ENCODE measurements around the gene SCAMP5. TPM values are rescaled to one million over a fixed set of nuclear protein-coding genes. Genes with fewer than 3 reads are reported as not detected.

The SCAMP5 gene
- total RNA-seq, 1 experiment from 2014 or later: 70.1 TPM

DNA sequence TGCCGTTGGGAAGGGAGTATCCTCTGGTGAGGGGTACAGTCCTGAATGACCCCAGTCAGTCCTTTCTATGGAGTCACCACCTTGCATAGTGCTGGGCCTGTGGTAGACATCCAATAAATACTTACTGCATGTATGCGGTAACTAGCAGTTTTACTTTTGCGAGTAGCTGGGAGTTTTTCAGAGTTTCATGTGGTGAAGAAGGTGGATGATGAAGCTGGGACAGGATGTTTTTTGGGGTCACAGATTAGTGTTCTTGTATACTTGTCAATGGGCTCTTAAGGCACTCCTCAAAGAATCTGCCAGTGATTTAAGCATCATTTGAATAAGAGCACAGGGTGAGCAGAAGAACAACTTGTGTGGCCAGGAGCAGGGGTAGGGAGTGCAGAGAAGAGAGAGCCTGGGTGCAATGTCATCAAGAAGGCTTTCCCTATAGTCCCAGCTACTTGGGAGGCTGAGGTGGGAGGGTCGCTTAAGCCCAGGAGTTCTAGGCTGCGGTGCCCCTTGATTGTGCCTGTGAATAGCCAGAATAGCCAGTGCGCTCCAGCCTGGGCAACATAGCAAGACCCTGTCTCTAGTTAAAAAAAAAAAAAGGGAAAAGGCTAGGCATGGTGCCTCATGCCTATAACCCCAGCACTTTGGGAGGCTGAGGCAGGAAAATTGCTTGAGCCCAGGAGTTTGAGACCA lies 50.1 kb downstream of the SCAMP5 start (continued):
- TF ChIP-seq, protein P1, sequence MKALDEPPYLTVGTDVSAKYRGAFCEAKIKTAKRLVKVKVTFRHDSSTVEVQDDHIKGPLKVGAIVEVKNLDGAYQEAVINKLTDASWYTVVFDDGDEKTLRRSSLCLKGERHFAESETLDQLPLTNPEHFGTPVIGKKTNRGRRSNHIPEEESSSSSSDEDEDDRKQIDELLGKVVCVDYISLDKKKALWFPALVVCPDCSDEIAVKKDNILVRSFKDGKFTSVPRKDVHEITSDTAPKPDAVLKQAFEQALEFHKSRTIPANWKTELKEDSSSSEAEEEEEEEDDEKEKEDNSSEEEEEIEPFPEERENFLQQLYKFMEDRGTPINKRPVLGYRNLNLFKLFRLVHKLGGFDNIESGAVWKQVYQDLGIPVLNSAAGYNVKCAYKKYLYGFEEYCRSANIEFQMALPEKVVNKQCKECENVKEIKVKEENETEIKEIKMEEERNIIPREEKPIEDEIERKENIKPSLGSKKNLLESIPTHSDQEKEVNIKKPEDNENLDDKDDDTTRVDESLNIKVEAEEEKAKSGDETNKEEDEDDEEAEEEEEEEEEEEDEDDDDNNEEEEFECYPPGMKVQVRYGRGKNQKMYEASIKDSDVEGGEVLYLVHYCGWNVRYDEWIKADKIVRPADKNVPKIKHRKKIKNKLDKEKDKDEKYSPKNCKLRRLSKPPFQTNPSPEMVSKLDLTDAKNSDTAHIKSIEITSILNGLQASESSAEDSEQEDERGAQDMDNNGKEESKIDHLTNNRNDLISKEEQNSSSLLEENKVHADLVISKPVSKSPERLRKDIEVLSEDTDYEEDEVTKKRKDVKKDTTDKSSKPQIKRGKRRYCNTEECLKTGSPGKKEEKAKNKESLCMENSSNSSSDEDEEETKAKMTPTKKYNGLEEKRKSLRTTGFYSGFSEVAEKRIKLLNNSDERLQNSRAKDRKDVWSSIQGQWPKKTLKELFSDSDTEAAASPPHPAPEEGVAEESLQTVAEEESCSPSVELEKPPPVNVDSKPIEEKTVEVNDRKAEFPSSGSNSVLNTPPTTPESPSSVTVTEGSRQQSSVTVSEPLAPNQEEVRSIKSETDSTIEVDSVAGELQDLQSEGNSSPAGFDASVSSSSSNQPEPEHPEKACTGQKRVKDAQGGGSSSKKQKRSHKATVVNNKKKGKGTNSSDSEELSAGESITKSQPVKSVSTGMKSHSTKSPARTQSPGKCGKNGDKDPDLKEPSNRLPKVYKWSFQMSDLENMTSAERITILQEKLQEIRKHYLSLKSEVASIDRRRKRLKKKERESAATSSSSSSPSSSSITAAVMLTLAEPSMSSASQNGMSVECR (CRISPR knock-in tag; IDR thresholded peaks at IDR 0.05; ENCODE audit: borderline replicate concordance): no peak

DNA sequence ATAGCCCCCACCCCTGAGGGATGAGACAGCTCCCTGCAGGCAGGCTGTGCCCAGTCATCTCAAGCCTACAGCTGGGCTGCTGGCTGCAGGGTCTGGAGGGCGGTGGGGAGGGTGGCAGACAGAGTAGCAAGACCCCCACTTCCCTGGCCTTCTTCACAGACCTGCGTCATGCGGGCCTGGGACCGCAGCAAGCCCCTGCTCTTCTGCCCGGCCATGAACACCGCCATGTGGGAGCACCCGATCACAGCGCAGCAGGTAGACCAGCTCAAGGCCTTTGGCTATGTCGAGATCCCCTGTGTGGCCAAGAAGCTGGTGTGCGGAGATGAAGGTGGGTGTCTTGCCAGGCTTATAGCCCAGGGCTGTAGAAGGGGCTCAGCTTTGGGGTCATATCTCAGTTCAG lies 53.0 kb downstream of the SCAMP5 start:
- Mint-ChIP-seq H3K9me3 (no peaks in the 10 kb centered on the region), H3K4me3 (no peak overlapping the region), H3K36me3 (peaks cover 16% of the 10 kb centered on the region), H3K27ac (no peak overlapping the region), H3K4me1 (peaks cover 5% of the 10 kb centered on the region; the same call in 1 of the 2 replicates), H3K27me3 (ENCODE audit: low read depth) (no peaks in the 10 kb centered on the region)
- ChIA-PET CTCF (interaction anchor here (1.2 kb wide), 1 partner anchor 134 kb away, joined by 3 read pairs; no protein-coding TSS in a partner anchor), POLR2A (no interaction called here)
- ATAC-seq (no peak), DNase-seq (ENCODE audit: low spot score) (no peak)
- no peak for TF ChIP-seq ZNF423 (CRISPR knock-in tag; IDR thresholded peaks at IDR 0.05)
- TF ChIP-seq, protein P2, sequence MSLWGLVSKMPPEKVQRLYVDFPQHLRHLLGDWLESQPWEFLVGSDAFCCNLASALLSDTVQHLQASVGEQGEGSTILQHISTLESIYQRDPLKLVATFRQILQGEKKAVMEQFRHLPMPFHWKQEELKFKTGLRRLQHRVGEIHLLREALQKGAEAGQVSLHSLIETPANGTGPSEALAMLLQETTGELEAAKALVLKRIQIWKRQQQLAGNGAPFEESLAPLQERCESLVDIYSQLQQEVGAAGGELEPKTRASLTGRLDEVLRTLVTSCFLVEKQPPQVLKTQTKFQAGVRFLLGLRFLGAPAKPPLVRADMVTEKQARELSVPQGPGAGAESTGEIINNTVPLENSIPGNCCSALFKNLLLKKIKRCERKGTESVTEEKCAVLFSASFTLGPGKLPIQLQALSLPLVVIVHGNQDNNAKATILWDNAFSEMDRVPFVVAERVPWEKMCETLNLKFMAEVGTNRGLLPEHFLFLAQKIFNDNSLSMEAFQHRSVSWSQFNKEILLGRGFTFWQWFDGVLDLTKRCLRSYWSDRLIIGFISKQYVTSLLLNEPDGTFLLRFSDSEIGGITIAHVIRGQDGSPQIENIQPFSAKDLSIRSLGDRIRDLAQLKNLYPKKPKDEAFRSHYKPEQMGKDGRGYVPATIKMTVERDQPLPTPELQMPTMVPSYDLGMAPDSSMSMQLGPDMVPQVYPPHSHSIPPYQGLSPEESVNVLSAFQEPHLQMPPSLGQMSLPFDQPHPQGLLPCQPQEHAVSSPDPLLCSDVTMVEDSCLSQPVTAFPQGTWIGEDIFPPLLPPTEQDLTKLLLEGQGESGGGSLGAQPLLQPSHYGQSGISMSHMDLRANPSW (CRISPR knock-in tag; conservative IDR thresholded peaks at IDR 0.05; ENCODE audit: low read depth): no peak
- TF ChIP-seq HMGA2 (CRISPR knock-in tag; IDR thresholded peaks at IDR 0.05): no peak
- TF ChIP-seq NR1H2 (CRISPR knock-in tag; IDR thresholded peaks at IDR 0.05): no peak
- TF ChIP-seq ZNF263 (CRISPR knock-in tag; IDR thresholded peaks at IDR 0.05; ENCODE audit: low read depth): no peak
- no peak for TF ChIP-seq ZNF671 (CRISPR knock-in tag; IDR thresholded peaks at IDR 0.05)
- no peak for TF ChIP-seq TCF7 (CRISPR knock-in tag; IDR thresholded peaks at IDR 0.05; ENCODE audit: low read depth)
- TF ChIP-seq, protein P3, sequence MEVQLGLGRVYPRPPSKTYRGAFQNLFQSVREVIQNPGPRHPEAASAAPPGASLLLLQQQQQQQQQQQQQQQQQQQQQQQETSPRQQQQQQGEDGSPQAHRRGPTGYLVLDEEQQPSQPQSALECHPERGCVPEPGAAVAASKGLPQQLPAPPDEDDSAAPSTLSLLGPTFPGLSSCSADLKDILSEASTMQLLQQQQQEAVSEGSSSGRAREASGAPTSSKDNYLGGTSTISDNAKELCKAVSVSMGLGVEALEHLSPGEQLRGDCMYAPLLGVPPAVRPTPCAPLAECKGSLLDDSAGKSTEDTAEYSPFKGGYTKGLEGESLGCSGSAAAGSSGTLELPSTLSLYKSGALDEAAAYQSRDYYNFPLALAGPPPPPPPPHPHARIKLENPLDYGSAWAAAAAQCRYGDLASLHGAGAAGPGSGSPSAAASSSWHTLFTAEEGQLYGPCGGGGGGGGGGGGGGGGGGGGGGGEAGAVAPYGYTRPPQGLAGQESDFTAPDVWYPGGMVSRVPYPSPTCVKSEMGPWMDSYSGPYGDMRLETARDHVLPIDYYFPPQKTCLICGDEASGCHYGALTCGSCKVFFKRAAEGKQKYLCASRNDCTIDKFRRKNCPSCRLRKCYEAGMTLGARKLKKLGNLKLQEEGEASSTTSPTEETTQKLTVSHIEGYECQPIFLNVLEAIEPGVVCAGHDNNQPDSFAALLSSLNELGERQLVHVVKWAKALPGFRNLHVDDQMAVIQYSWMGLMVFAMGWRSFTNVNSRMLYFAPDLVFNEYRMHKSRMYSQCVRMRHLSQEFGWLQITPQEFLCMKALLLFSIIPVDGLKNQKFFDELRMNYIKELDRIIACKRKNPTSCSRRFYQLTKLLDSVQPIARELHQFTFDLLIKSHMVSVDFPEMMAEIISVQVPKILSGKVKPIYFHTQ (CRISPR knock-in tag; IDR thresholded peaks at IDR 0.05): no peak
- TF ChIP-seq GRHL2 (CRISPR knock-in tag; IDR thresholded peaks at IDR 0.05; ENCODE audit: insufficient replicate concordance, severe bottlenecking): no peak
- no peak for TF ChIP-seq SOX15 (CRISPR knock-in tag; IDR thresholded peaks at IDR 0.05)
- TF ChIP-seq GTF2I (CRISPR knock-in tag; conservative IDR thresholded peaks at IDR 0.05): no peak
- TF ChIP-seq PRRX2 (CRISPR knock-in tag; IDR thresholded peaks at IDR 0.05): no peak
- TF ChIP-seq NR3C1 (CRISPR knock-in tag; conservative IDR thresholded peaks at IDR 0.05; ENCODE audit: low read depth): no peak
- no peak for TF ChIP-seq TEAD1 (CRISPR knock-in tag; IDR thresholded peaks at IDR 0.05)
- no peak for TF ChIP-seq MYBL2 (CRISPR knock-in tag; IDR thresholded peaks at IDR 0.05)
- no peak for TF ChIP-seq NFYB (CRISPR knock-in tag; conservative IDR thresholded peaks at IDR 0.05; ENCODE audit: low read depth)
- TF ChIP-seq TP53 (CRISPR knock-in tag; IDR thresholded peaks at IDR 0.05): no peak
- no peak for TF ChIP-seq ATF1 (CRISPR knock-in tag; IDR thresholded peaks at IDR 0.05)
- no peak for TF ChIP-seq RORB (CRISPR knock-in tag; IDR thresholded peaks at IDR 0.05)

All from WTC11 (cell line).